PFSK-1 (cell line): ENCODE results near the gene FAM163B.

Experiments used
- FOXP2 ChIP-seq: optimal IDR thresholded peaks from 2 replicates; pipeline ENCODE3; 2011; ENCODE audit warnings: borderline replicate concordance, control low read depth, inconsistent platforms; ENCODE audit not compliant: insufficient read depth; ENCODE audit errors: extremely low read length, extremely low read depth
- POLR2AphosphoS5 ChIP-seq: IDR thresholded peaks from 2 replicates; pipeline ENCODE4 v1.6.1; 2012; ENCODE audit warnings: low read depth, mild to moderate bottlenecking, control low read depth, low read length, moderate library complexity
- SIN3A ChIP-seq: IDR thresholded peaks from 2 replicates; pipeline ENCODE4 v1.6.1; 2012; ENCODE audit warnings: mild to moderate bottlenecking, low read length, moderate library complexity, borderline replicate concordance; ENCODE audit not compliant: insufficient read depth
- TAF1 ChIP-seq: IDR thresholded peaks from 2 replicates; pipeline ENCODE4 v1.6.1; 2012; ENCODE audit warnings: low read length, control low read depth, borderline replicate concordance; ENCODE audit not compliant: insufficient read depth

- TF ChIP-seq TAF1 (no peak), POLR2AphosphoS5 (no peak), SIN3A (no peak), FOXP2 (no peak)
Observed at GRCh38 chr9:133615186-133615585, 6.0 kb upstream of the FAM163B start.
